HG03103 (cell line): ENCODE measurements around the gene SFI1.

Source experiments
- ATAC-seq: cut with Tn5 transposase; IDR thresholded peaks from one replicate; pipeline ENCODE4 v1.9.1; 2021; ENCODE audit warnings: low read depth; ENCODE audit not compliant: unreplicated experiment

The SFI1 gene

GRCh38 chr22:31613904-31614296, 117.6 kb downstream of the SFI1 start:
- ATAC-seq, result no peak

- ATAC-seq, result no peak
Observed at GRCh38 chr22:31614781-31615490, 118.6 kb downstream of the SFI1 start.

GRCh38 chr22:31615491-31615860, 119.1 kb downstream of the SFI1 start:
- ATAC-seq, result no peak

- no peak for ATAC-seq
Observed at GRCh38 chr22:31615940-31616314, 119.6 kb downstream of the SFI1 start.

- ATAC-seq, result peak; percentile 48
Observed at GRCh38 chr22:31616315-31616980, 120.1 kb downstream of the SFI1 start.

DNA sequence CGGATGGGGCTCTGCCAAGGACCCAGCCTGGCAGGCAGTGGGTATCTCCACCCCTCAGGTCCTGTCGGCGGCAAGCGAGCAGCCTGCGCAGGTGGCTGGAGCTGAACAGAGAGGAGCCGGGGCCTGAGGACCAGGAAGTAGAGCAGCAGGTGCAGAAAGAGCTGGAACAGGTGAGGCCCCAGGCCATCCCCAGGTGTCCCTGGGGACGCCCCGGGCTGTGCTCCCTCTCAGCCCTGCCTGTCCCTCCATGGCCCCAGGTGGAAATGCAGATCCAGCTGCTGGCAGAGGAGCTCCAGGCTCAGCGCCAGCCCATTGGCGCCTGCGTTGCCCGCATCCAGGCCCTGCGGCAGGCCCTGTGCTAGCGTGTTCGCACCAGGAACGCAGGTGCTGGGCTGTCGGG, 121.7 kb downstream of the SFI1 start:
- no peak for ATAC-seq

- ATAC-seq, result no peak
Observed at GRCh38 chr22:31618471-31619176, 122.3 kb downstream of the SFI1 start.

DNA sequence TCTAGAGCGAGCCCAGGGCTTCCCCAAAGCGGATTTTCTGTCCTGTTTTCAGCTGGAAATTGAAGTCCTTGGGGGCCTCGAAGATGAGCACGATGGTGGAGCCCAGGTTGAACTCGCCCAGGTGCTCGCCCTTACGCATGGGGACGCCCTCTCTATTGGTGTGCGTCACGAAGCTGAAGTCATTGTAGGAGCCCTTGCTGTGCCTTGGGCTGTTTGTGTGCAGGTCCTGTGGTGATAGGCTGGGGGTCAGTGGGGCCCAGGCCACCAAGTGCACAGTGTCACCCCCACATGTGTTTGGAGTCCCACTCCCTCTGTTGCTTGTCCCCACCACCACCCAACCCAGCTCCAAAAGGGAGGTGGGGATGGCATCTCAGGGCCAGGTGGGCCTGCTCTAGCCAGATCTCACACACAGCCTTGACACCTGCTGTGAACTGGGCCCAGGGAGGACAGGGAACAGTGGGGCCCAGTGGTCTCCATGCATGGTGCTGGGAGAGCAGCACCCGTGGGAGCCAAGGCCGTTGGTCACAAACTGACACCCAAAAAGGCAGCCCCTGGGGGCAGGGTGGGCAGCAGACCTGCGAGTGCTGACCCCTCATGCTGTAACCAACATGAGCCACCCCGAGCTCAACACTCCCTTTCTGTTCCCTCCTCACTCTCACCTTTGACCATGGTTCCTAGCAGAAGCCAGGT, 123.4 kb downstream of the SFI1 start:
- ATAC-seq, result no peak

DNA sequence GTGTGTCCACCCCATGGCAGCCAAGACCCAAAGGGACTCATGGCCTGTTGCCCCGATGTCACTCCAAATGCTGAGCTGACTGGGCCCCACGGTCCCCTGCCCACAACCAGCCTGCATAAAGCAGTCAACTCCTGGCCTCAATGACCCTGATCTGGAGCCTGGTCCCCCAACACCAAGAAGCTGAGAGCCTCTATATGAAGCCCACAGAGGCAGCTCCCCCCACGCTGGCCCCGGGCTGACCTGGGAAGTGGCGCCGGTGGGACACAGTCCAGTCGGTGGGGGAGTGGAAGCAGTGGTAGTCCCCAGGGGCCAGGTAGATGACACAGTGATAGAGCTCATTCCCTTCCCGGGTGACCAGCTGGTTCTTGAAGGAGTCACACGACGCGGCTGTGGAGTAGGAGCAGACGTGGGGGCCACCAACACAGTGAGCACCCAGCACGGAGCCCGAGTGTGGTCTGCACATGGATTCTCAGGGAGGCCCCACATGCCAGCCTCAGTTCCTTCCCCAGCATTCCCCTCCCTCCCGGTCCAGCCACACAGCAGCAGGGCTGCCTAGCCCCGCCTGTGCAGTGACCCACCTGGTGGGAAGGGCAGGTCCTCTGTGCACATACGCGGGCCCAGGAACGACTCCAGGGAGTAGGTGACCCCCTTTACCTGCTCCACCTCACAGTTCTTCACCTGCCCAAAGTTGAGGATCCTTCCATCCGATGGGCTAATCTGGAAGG, 124.6 kb downstream of the SFI1 start:
- no peak for ATAC-seq

DNA sequence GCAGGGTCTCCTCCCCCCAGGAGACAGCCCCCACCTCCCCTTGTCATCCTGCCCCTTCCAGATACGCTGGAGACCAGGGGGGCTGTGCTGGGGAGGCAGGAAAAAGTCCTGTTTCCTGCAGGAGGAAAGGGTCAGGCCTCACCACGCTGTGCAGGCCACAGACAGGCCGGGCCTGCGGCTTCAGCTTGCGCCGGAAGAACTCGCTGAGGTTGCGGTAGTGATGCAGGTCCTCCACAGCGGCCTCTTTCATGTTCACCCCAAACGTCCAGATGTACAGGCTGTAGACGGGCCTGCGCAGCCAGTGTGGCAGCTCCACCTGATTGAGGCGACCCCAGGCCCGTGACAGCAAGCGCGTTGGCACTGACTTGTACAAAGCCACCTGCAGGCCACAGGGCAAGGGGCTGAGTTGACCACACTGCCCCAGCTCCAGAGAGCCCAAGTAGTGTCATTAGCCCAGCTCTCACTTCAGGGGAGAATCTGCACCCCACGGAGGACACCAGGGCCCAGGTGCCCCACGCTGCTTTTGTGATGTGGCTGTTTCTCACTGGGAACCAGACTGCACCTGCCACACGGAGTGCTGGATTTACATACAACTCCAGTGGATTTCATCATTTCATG, 125.3 kb downstream of the SFI1 start:
- no peak for ATAC-seq

DNA sequence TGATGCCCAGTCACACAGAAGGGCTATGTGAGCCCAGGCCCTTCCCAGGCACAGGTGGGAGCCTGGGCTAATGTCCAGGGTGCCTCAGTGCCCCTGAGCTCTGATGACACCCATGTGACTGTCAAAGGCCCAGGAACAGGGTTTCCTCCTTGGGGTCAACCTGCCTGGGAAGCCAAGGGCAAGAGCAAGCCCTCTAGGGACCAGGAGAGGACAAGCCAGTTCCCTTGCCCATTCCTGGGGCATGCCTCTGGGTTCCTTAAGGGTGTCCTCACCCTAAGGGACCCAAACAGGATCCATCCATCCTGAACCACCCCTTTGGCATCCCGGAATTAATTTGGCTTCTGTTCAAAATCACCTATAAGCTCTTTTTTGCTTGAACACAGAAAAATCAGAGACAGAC, 126.6 kb downstream of the SFI1 start:
- no peak for ATAC-seq

GRCh38 chr22:31623592-31624304, 127.4 kb downstream of the SFI1 start:
- ATAC-seq, result no peak

GRCh38 chr22:31625257-31625640, 128.9 kb downstream of the SFI1 start:
- ATAC-seq, result no peak

- no peak for ATAC-seq
Observed at GRCh38 chr22:31625661-31626426, 129.5 kb downstream of the SFI1 start.

- ATAC-seq, result no peak
Observed at GRCh38 chr22:31626427-31627150, 130.3 kb downstream of the SFI1 start.

- ATAC-seq, result no peak
Observed at GRCh38 chr22:31627223-31627731, 130.9 kb downstream of the SFI1 start.

- no peak for ATAC-seq
Observed at GRCh38 chr22:31628362-31628761, 132.0 kb downstream of the SFI1 start.
